ENCODE data around the gene C12orf42. TPM values are rescaled to one million over a fixed set of nuclear protein-coding genes. Genes with fewer than 3 reads are reported as not detected.

C12orf42 gene
- total RNA-seq, 1 donor, result not detected

- no peak for TF ChIP-seq CTCF (IDR thresholded peaks at IDR 0.05; ENCODE audit: extremely low read depth, low read depth, low read length)
- DNase-seq (ENCODE audit: insufficient read length, low spot score, missing footprints), result no peak
- no peaks in the 10 kb centered on the region for H4K20me1 ChIP-seq (ENCODE audit: insufficient read depth, low read length)
- H3K4me3 ChIP-seq (ENCODE audit: insufficient read depth, low read length), result no peak overlapping the region
- H2AFZ ChIP-seq (ENCODE audit: low read length), result no peak overlapping the region
- H3K27me3 ChIP-seq (ENCODE audit: insufficient read depth, low read length), result peaks cover 24% of the 10 kb centered on the region
- no peaks in the 10 kb centered on the region for H3K36me3 ChIP-seq (ENCODE audit: insufficient read depth, low read length)
- no peaks in the 10 kb centered on the region for H3K79me2 ChIP-seq (ENCODE audit: insufficient read depth, low read length)
- H3K9me3 ChIP-seq (ENCODE audit: low read depth, low read length), result no peaks in the 10 kb centered on the region
- H3K4me1 ChIP-seq (ENCODE audit: insufficient read depth, low read length), result peaks cover 7% of the 10 kb centered on the region
- no peak overlapping the region for H3K27ac ChIP-seq (ENCODE audit: low read depth, low read length)
- peak overlapping the region; percentile 52 for H3K4me2 ChIP-seq (ENCODE audit: insufficient read depth, low read length)
Measured at GRCh38 chr12:103494734-103495468, 867 bp downstream of the C12orf42 start.

DNA sequence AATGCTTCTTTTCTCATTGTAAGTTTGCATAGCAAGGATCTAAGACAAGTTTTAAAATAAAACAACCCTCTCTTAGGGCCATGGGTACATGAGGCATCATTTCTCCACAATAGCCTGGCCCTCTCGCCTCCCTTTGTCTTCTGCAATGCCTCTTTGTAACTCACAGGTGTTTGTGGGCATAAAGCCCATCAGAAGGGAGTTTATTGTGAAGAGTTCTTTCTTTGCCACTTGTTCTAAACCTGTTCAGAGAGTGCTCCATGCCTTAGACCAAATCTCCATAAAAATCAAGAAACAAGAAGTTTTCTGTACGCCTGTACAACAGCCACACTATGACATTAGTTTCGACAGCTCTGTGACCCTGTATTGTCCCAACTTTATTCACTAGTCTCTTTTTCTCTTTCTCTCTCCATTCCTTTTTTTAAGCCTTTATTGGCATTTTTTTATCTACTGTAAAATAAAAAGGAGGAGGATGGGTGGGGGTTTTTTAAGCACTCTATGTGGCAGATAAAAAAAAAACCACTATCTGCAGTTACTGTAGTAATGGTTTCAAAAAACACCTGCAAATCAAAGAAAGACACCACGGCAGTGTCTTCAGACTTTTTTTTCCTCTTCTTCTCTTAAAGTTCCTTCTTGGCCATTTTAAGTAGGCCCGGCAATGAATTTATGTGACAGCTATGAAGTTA, 1.6 kb downstream of the C12orf42 start:
- no peak for DNase-seq (ENCODE audit: insufficient read length, low spot score, missing footprints)
- no peak overlapping the region for H2AFZ ChIP-seq (ENCODE audit: low read length)
- H3K4me1 ChIP-seq (ENCODE audit: insufficient read depth, low read length), result peaks cover 7% of the 10 kb centered on the region
- H3K4me3 ChIP-seq (ENCODE audit: insufficient read depth, low read length), result no peak overlapping the region
- no peak overlapping the region for H3K4me2 ChIP-seq (ENCODE audit: insufficient read depth, low read length)
- H3K79me2 ChIP-seq (ENCODE audit: insufficient read depth, low read length), result no peaks in the 10 kb centered on the region
- H3K9me3 ChIP-seq (ENCODE audit: low read depth, low read length), result no peaks in the 10 kb centered on the region
- no peak overlapping the region for H3K27ac ChIP-seq (ENCODE audit: low read depth, low read length)
- TF ChIP-seq CTCF (IDR thresholded peaks at IDR 0.05; ENCODE audit: extremely low read depth, low read depth, low read length), result no peak
- H3K36me3 ChIP-seq (ENCODE audit: insufficient read depth, low read length), result no peaks in the 10 kb centered on the region
- H4K20me1 ChIP-seq (ENCODE audit: insufficient read depth, low read length), result no peaks in the 10 kb centered on the region
- peaks cover 24% of the 10 kb centered on the region for H3K27me3 ChIP-seq (ENCODE audit: insufficient read depth, low read length)

- Histone ChIP-seq H3K9me3 (ENCODE audit: low read depth, low read length) (no peaks in the 10 kb centered on the region), H3K4me2 (ENCODE audit: insufficient read depth, low read length) (no peak overlapping the region), H3K27ac (ENCODE audit: low read depth, low read length) (no peak overlapping the region), H2AFZ (ENCODE audit: low read length) (no peak overlapping the region), H4K20me1 (ENCODE audit: insufficient read depth, low read length) (no peaks in the 10 kb centered on the region), H3K36me3 (ENCODE audit: insufficient read depth, low read length) (no peaks in the 10 kb centered on the region), H3K4me3 (ENCODE audit: insufficient read depth, low read length) (no peak overlapping the region), H3K4me1 (ENCODE audit: insufficient read depth, low read length) (peaks cover 7% of the 10 kb centered on the region), H3K79me2 (ENCODE audit: insufficient read depth, low read length) (no peaks in the 10 kb centered on the region), H3K27me3 (ENCODE audit: insufficient read depth, low read length) (peaks cover 24% of the 10 kb centered on the region)
- no peak for DNase-seq (ENCODE audit: insufficient read length, low spot score, missing footprints)
- TF ChIP-seq CTCF (IDR thresholded peaks at IDR 0.05; ENCODE audit: extremely low read depth, low read depth, low read length), result no peak
Measured at GRCh38 chr12:103493199-103493598, 2.6 kb downstream of the C12orf42 start.

DNA sequence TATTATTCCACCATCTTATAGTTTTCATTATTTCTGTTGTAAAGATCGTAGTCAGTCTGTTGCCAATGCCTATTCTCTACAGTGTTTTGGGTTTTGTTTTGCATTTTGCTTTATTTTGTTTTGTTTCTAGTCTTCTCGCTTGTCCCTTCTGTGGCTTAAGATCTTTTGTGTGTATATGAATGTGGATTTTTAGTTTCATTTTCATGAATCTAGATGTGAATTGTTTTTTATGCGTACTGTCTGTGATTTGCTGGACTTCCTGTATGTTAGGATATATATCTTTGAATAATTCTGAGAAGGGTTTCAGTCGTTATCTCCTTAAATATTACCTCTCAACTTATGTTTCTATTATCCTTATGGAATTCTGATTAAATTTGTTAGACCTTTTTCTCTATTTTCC, 13.4 kb downstream of the C12orf42 start:
- no peak for DNase-seq (ENCODE audit: insufficient read length, low spot score, missing footprints)
- Histone ChIP-seq H3K79me2 (ENCODE audit: insufficient read depth, low read length) (no peaks in the 10 kb centered on the region), H3K27ac (ENCODE audit: low read depth, low read length) (no peak overlapping the region), H3K4me3 (ENCODE audit: insufficient read depth, low read length) (no peak overlapping the region), H3K4me2 (ENCODE audit: insufficient read depth, low read length) (no peak overlapping the region), H2AFZ (ENCODE audit: low read length) (no peak overlapping the region), H4K20me1 (ENCODE audit: insufficient read depth, low read length) (no peaks in the 10 kb centered on the region), H3K27me3 (ENCODE audit: insufficient read depth, low read length) (no peaks in the 10 kb centered on the region), H3K9me3 (ENCODE audit: low read depth, low read length) (no peaks in the 10 kb centered on the region), H3K36me3 (ENCODE audit: insufficient read depth, low read length) (no peaks in the 10 kb centered on the region), H3K4me1 (ENCODE audit: insufficient read depth, low read length) (no peaks in the 10 kb centered on the region)
- no peak for TF ChIP-seq CTCF (IDR thresholded peaks at IDR 0.05; ENCODE audit: extremely low read depth, low read depth, low read length)
